HepG2 (cell line): ENCODE measurements around the gene NOTCH4. TPM values are rescaled to one million over a fixed set of nuclear protein-coding genes. Genes with fewer than 3 reads are reported as not detected.

Experiments used
- CBX5 ChIP-seq: sonication (generic); formaldehyde crosslinking; IDR thresholded peaks from 2 replicates; pipeline ENCODE4 v1.4.0; 2020; ENCODE audit warnings: missing genetic modification reagents, borderline replicate concordance
- KLF13 ChIP-seq: sonication (generic); formaldehyde crosslinking; IDR thresholded peaks from 2 replicates; pipeline ENCODE4 v1.4.0; 2020; ENCODE audit warnings: mild to moderate bottlenecking, missing genetic modification reagents
- LCORL ChIP-seq, 2 experiments: fragments of 450-650 bp in 1 of 2; sonication (generic) in 1 of 2; formaldehyde crosslinking in 1 of 2; IDR thresholded peaks; 2 replicates each; pipeline versions ENCODE4 v1.5.0 to v1.6.1; 2017 to 2020; ENCODE audit warnings: antibody characterized with exemption in 1 of 2, missing genetic modification reagents in 1 of 2
- NFYC ChIP-seq: IDR thresholded peaks from 2 replicates; pipeline ENCODE4 v1.6.1; 2016; ENCODE audit warnings: missing genetic modification reagents, missing compliant biosample characterization
- POLR2AphosphoS5 ChIP-seq: IDR thresholded peaks from 2 replicates; pipeline ENCODE4 v1.6.1; 2012; ENCODE audit warnings: low read depth, low read length
- POLR2G ChIP-seq: fragments of 200-400 bp; formaldehyde crosslinking; IDR thresholded peaks from 2 replicates; pipeline ENCODE4 v1.6.1; 2018; ENCODE audit warnings: mild to moderate bottlenecking, low read depth, low read length, moderate library complexity
- RFX5 ChIP-seq: IDR thresholded peaks from 2 replicates; pipeline ENCODE4 v1.6.1; 2011; ENCODE audit warnings: low read depth, low read length, improper control_type of control experiment
- SIX1 ChIP-seq: sonication (generic); formaldehyde crosslinking; IDR thresholded peaks from 2 replicates; pipeline ENCODE4 v1.4.0; 2020; ENCODE audit warnings: missing genetic modification reagents, borderline replicate concordance
- TEAD3 ChIP-seq: optimal IDR thresholded peaks from 2 replicates; pipeline ENCODE3; 2016; ENCODE audit warnings: borderline replicate concordance
- ZNF205 ChIP-seq: IDR thresholded peaks from 2 replicates; pipeline ENCODE4 v1.6.1; 2018; ENCODE audit warnings: missing biosample characterization, missing genetic modification reagents
- ZNF354B ChIP-seq: sonication (generic); formaldehyde crosslinking; IDR thresholded peaks from 2 replicates; pipeline ENCODE4 v1.8.0; 2022; ENCODE audit warnings: mild to moderate bottlenecking, missing genetic modification reagents
- ZNF451 ChIP-seq: sonication (generic); formaldehyde crosslinking; IDR thresholded peaks from 2 replicates; pipeline ENCODE4 v1.5.0; 2020; ENCODE audit warnings: mild to moderate bottlenecking, missing genetic modification reagents
- polyA plus RNA-seq, 8 experiments: library from polyadenylated mRNA; depleted of rRNA in 3 of 8; stranded (reverse) in 7 of 8; unstranded in 1 of 8; fragments of >200 nt; fragmentation: Illumina TruSeq in 4 of 8; extraction: Trizol in 4 of 8; gene quantifications; 2 replicates each; pipeline versions ENCODE4 v1.2.1 to v1.2.3, GENCODE V29; 2011 to 2016; ENCODE audit warnings: low read depth in 4 of 8, missing spikeins in 1 of 8, mixed read lengths in 1 of 8; ENCODE audit not compliant: insufficient read depth in 1 of 8
- total RNA-seq, 5 experiments: library from RNA; depleted of rRNA; stranded (reverse); fragments of >200 nt; fragmentation: Illumina TruSeq; extraction: Trizol; gene quantifications; 2 replicates each; pipeline ENCODE4 v1.2.3, GENCODE V29; 2016; ENCODE audit warnings: low read depth in 1 of 5
- TF ChIP-seq, protein P1 (sequence below): sonication (generic); formaldehyde crosslinking; IDR thresholded peaks from 2 replicates; pipeline ENCODE4 v1.8.1; 2023; ENCODE audit warnings: missing genetic modification reagents, mild to moderate bottlenecking, borderline replicate concordance
- TF ChIP-seq, protein P2 (sequence below): sonication (generic); formaldehyde crosslinking; IDR thresholded peaks from 2 replicates; pipeline ENCODE4 v1.8.0; 2022; ENCODE audit warnings: mild to moderate bottlenecking, missing genetic modification reagents
- TF ChIP-seq, protein P3 (sequence below): sonication (generic); formaldehyde crosslinking; IDR thresholded peaks from 2 replicates; pipeline ENCODE4 v1.8.0; 2022; ENCODE audit warnings: mild to moderate bottlenecking, missing genetic modification reagents, borderline replicate concordance

Gene NOTCH4
- total and polyA plus RNA-seq, 2 of the 13 experiments (the other 11 are each of a cell fraction or from before 2014, with no cell fraction given) = 0.51 to 0.83 TPM

DNA sequence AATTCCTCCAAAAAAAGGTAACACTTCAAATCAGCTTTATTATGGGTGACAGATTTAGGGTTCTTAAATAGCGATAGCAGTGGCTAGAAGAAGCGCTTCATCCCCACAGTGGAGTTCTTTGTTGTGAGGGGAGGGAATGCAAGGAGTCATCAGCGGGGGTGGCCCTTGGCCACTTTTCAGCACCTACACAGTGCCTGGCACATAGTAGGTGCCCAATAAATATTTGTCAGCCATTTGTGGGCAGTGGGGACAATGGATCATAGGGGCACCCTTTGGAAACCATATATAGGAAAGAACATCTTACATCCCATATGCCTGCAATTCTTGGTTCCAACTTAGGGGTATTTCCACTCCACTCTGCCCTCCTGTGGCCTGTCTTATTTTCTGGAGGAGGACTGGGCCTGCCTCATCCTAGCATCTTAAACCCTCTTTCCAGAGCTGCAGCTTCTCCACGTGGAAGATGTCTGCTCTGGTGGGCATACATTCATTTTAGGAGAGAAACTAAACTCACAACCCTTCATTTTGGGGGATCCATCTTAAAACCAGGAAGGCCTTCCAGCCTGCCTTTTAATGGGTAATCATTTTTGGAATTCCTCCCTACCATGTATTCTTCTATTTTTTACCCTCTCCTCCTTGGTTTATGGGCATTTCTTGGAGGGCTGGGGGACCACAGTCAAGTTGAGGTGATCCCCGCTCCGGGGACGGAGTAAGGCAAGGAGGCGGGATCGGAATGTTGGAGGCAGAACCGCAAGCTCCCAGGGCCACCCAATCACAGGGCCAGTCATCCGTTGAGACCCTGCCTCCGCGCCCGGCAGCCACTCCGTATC lies 28.8 kb downstream of the NOTCH4 start (continued):
- TF ChIP-seq POLR2AphosphoS5 = peak; percentile 93
- peak; percentile 79 for TF ChIP-seq TEAD3
- 0 out of 2 replicates have a peak, but pooled peaks have one; percentile 17 for TF ChIP-seq ZNF205 (CRISPR knock-in tag)
- TF ChIP-seq, protein P1, sequence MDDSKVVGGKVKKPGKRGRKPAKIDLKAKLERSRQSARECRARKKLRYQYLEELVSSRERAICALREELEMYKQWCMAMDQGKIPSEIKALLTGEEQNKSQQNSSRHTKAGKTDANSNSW = 0 out of 2 replicates have a peak, but pooled peaks have one; percentile 21
- TF ChIP-seq KLF13 = no peak
- TF ChIP-seq LCORL (IDR thresholded peaks at IDR 0.05) = no peak
- TF ChIP-seq LCORL (CRISPR knock-in tag; IDR thresholded peaks at IDR 0.05) = no peak
- 0 out of 2 replicates have a peak, but pooled peaks have one; percentile 11 for TF ChIP-seq CBX5 (CRISPR knock-in tag)
- TF ChIP-seq ZNF354B (CRISPR knock-in tag) = peak; percentile 76; the same call in 1 of the 2 replicates
- TF ChIP-seq POLR2G = peak; percentile 69
- peak; percentile 86 for TF ChIP-seq NFYC (CRISPR knock-in tag)
- TF ChIP-seq SIX1 (CRISPR knock-in tag) = 0 out of 2 replicates have a peak, but pooled peaks have one; percentile 12
- TF ChIP-seq, protein P2, sequence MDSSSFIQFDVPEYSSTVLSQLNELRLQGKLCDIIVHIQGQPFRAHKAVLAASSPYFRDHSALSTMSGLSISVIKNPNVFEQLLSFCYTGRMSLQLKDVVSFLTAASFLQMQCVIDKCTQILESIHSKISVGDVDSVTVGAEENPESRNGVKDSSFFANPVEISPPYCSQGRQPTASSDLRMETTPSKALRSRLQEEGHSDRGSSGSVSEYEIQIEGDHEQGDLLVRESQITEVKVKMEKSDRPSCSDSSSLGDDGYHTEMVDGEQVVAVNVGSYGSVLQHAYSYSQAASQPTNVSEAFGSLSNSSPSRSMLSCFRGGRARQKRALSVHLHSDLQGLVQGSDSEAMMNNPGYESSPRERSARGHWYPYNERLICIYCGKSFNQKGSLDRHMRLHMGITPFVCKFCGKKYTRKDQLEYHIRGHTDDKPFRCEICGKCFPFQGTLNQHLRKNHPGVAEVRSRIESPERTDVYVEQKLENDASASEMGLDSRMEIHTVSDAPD (CRISPR knock-in tag) = 0 out of 2 replicates have a peak, but pooled peaks have one; percentile 30
- 0 out of 2 replicates have a peak, but pooled peaks have one; percentile 10 for TF ChIP-seq ZNF451 (CRISPR knock-in tag)
- TF ChIP-seq RFX5 = 0 out of 2 replicates have a peak, but pooled peaks have one; percentile 45
- TF ChIP-seq, protein P3, sequence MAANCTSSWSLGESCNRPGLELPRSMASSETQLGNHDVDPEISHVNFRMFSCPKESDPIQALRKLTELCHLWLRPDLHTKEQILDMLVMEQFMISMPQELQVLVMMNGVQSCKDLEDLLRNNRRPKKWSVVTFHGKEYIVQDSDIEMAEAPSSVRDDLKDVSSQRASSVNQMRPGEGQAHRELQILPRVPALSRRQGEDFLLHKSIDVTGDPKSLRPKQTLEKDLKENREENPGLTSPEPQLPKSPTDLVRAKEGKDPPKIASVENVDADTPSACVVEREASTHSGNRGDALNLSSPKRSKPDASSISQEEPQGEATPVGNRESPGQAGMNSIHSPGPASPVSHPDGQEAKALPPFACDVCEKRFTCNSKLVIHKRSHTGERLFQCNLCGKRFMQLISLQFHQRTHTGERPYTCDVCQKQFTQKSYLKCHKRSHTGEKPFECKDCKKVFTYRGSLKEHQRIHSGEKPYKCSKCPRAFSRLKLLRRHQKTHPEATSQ (CRISPR knock-in tag) = 0 out of 2 replicates have a peak, but pooled peaks have one; percentile 41
